Measurements from ENCODE around the gene PTOV1. TPM values are rescaled to one million over a fixed set of nuclear protein-coding genes. Genes with fewer than 3 reads are reported as not detected.
A peak's percentile ranks its signal among the peaks of the same experiment; 100 is the strongest.

Gene PTOV1
- total RNA-seq, 2 experiments from 2014 or later = 99.7 to 102 TPM

DNA sequence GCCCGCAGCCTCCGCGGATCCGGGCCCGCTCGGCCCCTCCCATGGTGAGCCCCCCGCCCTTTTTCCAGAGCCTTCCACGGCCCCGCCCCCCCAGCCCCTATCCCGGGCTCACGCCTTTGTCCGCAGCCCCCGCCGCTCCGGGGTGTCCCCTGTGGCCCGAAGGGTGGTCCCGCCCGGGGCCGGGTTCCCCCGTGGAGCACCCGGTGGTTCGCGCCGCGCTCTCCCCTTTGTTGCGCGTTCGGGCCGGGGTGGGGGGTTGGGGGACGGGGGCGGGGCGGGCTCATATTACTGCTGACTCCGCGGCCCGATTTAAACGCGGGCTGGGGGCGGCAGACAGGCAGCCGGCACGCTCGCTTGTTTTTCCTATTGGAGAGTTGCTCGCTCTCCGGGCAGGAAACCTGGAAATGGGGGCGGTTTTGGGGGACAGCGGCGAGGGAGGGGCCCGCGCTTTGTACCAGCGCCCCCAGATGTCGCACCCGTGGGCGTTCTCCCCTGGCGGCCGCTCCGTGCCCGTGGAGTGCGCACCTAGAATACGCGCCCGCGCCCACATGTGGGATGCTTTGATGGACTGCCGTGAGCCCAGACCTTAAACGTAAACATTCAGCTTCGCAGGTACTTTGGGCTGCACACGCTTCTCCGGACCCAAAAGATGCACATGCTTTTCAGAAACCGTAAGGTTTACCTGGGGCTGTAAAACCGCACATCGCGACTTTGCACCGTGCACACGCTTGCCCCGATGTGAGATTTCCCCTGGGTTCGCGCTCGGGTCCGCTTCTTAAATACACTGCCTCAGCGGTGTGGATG lies 699 bp downstream of the PTOV1 start:
- Mint-ChIP-seq H3K27me3 (peaks cover 2% of the 10 kb centered on the region), H3K36me3 (peaks cover 4% of the 10 kb centered on the region), H3K4me3 (peak overlapping the region; percentile 68), H3K27ac (peak overlapping the region; percentile 39), H3K9me3 (peaks cover 1% of the 10 kb centered on the region), H3K4me1 (peaks cover 34% of the 10 kb centered on the region)
- ATAC-seq (ENCODE audit: low read depth) = no peak
- POLR2A ChIA-PET = interaction anchor here (0.5 to 4.3 kb wide), 9 partner anchors 12 to 132 kb away, joined by 3 to 23 read pairs (median 7); partner anchors contain the start of genes AKT1S1, FUZ, MED25 and PNKP
- DNase-seq = peak; percentile 61

DNA sequence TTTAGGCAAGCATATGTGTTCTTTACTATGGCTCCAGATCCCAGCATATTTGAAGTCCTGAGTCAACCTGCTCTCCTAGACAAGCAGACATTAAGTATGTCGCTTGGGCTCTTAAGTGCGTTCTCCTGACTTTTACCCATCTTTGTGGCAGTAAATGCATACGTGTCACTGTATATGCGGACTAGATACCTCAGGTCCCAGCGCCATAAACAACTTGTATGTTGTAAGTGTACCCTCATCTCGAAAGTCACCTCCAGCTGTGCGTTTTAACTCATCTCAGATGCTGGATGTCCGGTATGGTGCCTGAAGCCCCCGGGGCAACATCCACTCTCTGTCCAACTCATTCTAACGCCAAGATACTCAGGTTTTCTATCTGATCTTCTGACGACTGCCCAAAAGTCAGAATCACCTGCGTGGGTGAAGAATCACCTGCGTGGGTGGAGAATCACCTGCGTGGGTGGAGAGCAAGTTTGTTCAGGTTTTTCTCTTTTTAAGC lies 1.7 kb downstream of the PTOV1 start:
- Mint-ChIP-seq H3K36me3 (peaks cover 4% of the 10 kb centered on the region), H3K27ac (no peak overlapping the region), H3K4me3 (peak overlapping the region; percentile 68), H3K9me3 (peaks cover 1% of the 10 kb centered on the region), H3K4me1 (peaks cover 32% of the 10 kb centered on the region), H3K27me3 (peaks cover 2% of the 10 kb centered on the region)
- no peak for DNase-seq
- no peak for ATAC-seq (ENCODE audit: low read depth)
- POLR2A ChIA-PET = interaction anchor here (0.7 to 1.1 kb wide), 2 partner anchors 17 to 35 kb away, joined by 3 to 8 read pairs; no protein-coding TSS in a partner anchor

DNA sequence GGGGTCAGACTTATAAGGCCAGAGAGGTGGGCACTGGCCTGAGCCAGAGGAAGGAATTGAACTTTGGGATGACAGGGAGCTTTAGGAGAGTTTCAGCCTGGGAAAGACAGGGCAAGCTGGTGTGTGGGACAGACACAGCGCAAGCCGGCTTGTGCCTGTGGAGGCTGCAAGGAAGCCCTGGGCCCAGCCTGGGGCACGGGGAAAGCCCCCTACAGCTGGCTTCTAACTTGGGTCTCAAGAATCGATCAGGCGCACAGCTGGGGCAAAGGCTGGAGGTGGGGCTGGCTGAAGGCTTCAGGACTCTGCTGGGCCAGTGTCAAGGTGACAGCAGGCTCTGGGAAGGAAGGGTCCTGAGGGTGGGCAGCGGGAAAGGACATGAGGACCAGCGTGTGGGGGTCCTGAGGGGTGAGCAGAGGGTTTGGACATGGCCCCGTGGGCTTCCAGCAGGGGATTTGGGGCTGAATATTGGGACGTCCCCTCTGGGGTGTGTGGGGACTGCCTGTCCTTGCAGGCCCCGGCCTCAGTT lies 3.0 kb downstream of the PTOV1 start:
- H3K36me3 Mint-ChIP-seq = peaks cover 5% of the 10 kb centered on the region
- H3K9me3 Mint-ChIP-seq = peaks cover 1% of the 10 kb centered on the region
- peak overlapping the region; percentile 21 for H3K4me3 Mint-ChIP-seq
- DNase-seq (peak; percentile 25), ATAC-seq (ENCODE audit: low read depth) (no peak)
- peaks cover 22% of the 10 kb centered on the region for H3K4me1 Mint-ChIP-seq
- no peaks in the 10 kb centered on the region for H3K27me3 Mint-ChIP-seq
- H3K27ac Mint-ChIP-seq = no peak overlapping the region
- POLR2A ChIA-PET = interaction anchor here (1.1 kb wide), 1 partner anchor 15 kb away, joined by 8 read pairs; no protein-coding TSS in a partner anchor

DNA sequence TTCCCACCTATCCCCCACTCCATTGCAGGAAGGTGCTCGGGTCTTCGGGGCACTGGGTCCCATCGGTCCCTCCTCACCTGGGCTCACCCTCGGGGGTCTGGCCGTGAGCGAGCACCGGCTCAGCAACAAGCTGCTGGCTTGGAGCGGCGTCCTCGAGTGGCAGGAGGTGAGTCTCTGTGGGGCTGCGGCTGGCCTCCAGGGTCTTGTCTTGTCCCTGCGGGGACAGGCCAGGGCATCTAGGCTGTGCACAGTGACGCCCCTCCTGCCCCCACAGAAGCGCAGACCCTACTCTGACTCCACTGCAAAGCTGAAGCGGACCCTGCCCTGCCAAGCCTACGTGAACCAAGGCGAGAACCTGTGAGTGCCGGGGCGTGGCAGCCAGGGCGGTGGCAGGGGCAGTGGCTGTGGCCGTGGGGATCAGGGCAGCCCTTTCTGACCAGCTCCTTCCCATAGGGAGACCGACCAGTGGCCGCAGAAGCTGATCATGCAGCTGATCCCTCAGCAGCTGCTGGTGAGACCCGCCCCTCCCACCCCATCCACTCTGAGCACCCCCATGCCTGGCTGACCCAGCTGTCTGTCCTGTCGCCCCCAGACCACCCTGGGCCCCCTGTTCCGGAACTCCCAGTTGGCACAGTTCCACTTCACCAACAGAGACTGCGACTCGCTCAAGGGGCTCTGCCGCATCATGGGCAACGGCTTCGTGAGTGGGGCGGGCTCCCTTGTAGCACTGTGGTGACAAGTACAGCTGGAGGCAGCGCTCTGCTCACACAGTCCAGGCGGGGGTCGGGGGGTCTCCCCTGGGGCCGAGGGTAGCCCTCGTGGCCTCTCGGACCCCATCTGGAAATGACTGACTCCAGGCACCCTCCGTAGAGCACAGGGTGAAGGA lies 3.7 kb downstream of the PTOV1 start:
- Mint-ChIP-seq H3K4me1 (peaks cover 18% of the 10 kb centered on the region), H3K4me3 (no peak overlapping the region), H3K27ac (no peak overlapping the region), H3K27me3 (no peaks in the 10 kb centered on the region), H3K36me3 (peaks cover 4% of the 10 kb centered on the region), H3K9me3 (no peaks in the 10 kb centered on the region)
- DNase-seq (no peak), ATAC-seq (ENCODE audit: low read depth) (no peak)
- POLR2A ChIA-PET = no interaction called here

DNA sequence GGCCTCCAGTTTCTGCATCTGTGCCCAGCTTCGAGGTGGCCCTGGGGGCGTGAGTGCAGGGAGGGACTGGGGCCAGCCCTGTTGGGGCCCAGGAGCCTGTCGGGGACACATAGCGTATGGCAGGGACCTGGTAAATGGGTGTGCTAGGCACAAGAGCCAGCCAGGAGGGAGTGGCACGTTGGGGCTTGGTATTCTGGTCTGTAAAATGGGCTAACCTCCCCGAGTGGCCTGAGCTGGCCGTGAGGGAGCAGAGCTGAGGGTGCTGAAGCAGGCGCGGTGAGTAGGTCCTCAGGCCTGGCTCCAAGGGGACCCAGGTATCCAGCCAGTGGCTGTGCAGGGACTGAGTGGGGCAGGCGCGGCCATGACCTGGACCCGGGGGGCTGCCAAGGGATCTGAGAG lies 4.3 kb downstream of the PTOV1 start:
- no peak for ATAC-seq (ENCODE audit: low read depth)
- Mint-ChIP-seq H3K4me1 (peaks cover 12% of the 10 kb centered on the region), H3K9me3 (no peaks in the 10 kb centered on the region), H3K36me3 (peaks cover 1% of the 10 kb centered on the region), H3K27ac (no peak overlapping the region), H3K4me3 (no peak overlapping the region), H3K27me3 (no peaks in the 10 kb centered on the region)
- POLR2A ChIA-PET = interaction anchor here (0.5 to 0.9 kb wide), 2 partner anchors 11 to 88 kb away, joined by 3 read pairs; no protein-coding TSS in a partner anchor
- peak; percentile 32 for DNase-seq

DNA sequence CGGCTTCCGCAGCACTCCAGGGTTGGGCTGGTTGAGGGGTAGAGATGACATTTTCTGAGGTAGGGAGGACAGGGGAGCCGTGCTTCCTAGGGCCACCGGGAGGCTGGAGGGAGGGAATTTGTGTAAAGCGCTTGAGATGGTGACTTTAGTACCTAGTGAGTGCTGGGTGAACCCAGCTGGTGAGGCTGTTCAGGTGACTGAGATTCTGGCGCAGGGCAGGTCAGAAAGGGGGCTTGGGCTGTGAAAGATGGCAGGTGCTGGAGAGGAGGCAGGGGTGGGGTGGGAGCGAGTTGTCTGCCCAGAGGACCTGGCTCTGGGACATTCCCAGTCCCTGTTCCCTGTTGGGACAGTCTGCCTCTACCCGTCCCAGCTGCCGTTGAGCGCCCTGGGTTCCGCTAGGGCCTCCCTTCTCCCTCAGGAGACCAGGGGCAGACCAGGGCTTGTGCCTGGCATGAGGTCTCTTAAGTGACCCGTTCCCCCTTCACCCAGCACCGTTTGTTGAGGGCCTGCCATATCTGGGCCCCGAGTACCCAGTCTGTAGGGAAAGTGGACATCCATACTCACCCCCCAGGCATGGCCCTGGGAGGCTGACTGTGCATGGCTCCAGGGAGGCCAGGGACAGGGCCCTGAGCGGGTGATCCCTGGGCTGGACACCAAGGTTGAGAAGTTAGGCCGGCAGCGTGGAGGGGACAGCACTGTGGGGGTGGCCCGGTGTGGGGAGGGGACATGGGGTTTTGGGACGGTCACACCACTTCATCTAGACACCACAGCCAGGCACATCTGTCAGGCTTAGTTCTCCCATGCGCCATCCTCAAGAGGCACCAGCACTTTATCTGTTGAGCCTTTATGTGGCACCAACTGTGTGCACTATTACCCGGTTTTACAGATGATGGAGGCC lies 5.0 kb downstream of the PTOV1 start:
- no peaks in the 10 kb centered on the region for H3K27me3 Mint-ChIP-seq
- peak; percentile 32 for DNase-seq
- no peak overlapping the region for H3K27ac Mint-ChIP-seq
- H3K36me3 Mint-ChIP-seq = peaks cover 1% of the 10 kb centered on the region
- H3K4me1 Mint-ChIP-seq = peaks cover 12% of the 10 kb centered on the region
- H3K9me3 Mint-ChIP-seq = no peaks in the 10 kb centered on the region
- POLR2A ChIA-PET = interaction anchor here (0.5 to 0.9 kb wide), 2 partner anchors 11 to 88 kb away, joined by 3 read pairs; no protein-coding TSS in a partner anchor
- H3K4me3 Mint-ChIP-seq = no peak overlapping the region
- no peak for ATAC-seq (ENCODE audit: low read depth)

DNA sequence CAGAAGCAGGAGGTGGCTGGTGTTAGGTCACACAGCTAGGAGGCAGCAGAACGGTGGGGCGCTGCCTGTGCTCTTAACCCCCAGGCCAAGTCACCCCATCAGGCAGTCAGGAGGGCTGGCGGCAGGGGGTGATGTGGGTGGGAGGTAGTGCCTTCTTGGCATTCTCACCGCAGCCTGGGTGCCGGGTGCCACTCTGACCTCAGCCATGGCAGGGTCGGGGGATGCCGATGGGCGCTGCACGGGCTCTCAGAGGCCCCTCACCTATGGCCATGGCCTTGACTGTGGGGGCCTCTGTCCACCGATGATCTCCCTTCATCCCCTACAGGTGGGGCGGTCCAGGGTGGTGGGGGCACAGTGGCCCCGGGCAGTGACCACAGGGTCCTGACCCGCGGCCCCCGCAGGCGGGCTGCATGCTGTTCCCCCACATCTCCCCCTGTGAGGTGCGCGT lies 5.6 kb downstream of the PTOV1 start:
- DNase-seq (no peak), ATAC-seq (ENCODE audit: low read depth) (no peak)
- POLR2A ChIA-PET = no interaction called here
- Mint-ChIP-seq H3K4me1 (peaks cover 12% of the 10 kb centered on the region), H3K27ac (no peak overlapping the region), H3K36me3 (peaks cover 3% of the 10 kb centered on the region), H3K4me3 (no peak overlapping the region), H3K27me3 (no peaks in the 10 kb centered on the region), H3K9me3 (no peaks in the 10 kb centered on the region)

DNA sequence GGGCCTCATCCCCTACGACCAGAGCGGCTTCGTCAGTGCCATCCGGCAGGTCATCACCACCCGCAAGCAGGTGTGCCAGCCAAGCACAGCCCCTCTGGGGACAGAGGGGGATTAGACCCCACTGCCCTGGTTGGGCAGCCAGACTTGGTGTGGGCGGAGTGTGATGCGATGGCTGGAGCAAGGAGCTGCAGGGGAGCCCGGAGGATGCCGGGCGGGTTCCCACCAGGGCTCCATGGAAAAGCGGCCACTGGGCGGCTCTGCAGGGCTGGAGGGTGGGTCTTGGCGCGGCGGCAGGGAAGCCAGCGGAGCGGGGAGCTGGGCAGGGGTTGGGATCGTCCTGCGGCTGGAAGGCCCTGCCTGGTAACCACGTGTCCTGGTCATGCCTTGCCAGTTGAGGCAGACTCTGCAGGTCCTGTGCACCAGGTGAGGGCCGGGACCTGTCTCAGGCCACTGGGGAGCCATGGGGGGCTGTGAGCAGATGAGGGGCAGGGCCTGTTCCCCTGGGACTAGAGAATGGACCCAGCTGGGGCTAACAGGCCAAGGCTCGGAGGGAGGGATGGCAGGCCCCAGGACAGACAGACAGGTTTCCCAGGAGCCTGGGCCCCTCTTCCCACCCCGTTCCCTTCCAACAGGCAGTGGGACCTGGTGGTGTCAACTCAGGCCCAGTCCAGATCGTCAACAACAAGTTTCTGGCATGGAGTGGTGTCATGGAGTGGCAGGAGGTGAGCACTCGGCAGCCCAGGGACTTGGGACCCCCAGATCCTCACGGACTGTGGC lies 6.3 kb downstream of the PTOV1 start:
- no peaks in the 10 kb centered on the region for H3K27me3 Mint-ChIP-seq
- H3K4me3 Mint-ChIP-seq = no peak overlapping the region
- DNase-seq (no peak), ATAC-seq (ENCODE audit: low read depth) (no peak)
- POLR2A ChIA-PET = interaction anchor here (1.7 kb wide), 1 partner anchor 8 kb away, joined by 3 read pairs; no protein-coding TSS in a partner anchor
- H3K9me3 Mint-ChIP-seq = no peaks in the 10 kb centered on the region
- peaks cover 3% of the 10 kb centered on the region for H3K36me3 Mint-ChIP-seq
- H3K27ac Mint-ChIP-seq = no peak overlapping the region
- H3K4me1 Mint-ChIP-seq = peaks cover 9% of the 10 kb centered on the region

DNA sequence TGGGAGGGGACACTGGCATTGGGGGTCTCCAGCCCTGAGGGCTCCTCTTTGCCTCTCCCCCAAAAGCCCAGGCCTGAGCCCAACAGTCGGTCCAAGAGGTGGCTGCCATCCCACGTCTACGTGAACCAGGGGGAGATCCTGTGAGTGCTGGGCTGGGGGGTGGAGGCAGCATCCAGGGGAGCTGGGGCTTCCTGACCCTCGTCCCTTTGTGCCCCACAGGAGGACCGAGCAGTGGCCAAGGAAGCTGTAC lies 6.8 kb downstream of the PTOV1 start:
- H3K9me3 Mint-ChIP-seq = no peaks in the 10 kb centered on the region
- H3K27me3 Mint-ChIP-seq = no peaks in the 10 kb centered on the region
- H3K4me3 Mint-ChIP-seq = no peak overlapping the region
- DNase-seq (no peak), ATAC-seq (ENCODE audit: low read depth) (no peak)
- POLR2A ChIA-PET = interaction anchor here (1.7 kb wide), 1 partner anchor 9 kb away, joined by 3 read pairs; no protein-coding TSS in a partner anchor
- H3K36me3 Mint-ChIP-seq = peaks cover 3% of the 10 kb centered on the region
- H3K27ac Mint-ChIP-seq = no peak overlapping the region
- H3K4me1 Mint-ChIP-seq = peaks cover 4% of the 10 kb centered on the region

DNA sequence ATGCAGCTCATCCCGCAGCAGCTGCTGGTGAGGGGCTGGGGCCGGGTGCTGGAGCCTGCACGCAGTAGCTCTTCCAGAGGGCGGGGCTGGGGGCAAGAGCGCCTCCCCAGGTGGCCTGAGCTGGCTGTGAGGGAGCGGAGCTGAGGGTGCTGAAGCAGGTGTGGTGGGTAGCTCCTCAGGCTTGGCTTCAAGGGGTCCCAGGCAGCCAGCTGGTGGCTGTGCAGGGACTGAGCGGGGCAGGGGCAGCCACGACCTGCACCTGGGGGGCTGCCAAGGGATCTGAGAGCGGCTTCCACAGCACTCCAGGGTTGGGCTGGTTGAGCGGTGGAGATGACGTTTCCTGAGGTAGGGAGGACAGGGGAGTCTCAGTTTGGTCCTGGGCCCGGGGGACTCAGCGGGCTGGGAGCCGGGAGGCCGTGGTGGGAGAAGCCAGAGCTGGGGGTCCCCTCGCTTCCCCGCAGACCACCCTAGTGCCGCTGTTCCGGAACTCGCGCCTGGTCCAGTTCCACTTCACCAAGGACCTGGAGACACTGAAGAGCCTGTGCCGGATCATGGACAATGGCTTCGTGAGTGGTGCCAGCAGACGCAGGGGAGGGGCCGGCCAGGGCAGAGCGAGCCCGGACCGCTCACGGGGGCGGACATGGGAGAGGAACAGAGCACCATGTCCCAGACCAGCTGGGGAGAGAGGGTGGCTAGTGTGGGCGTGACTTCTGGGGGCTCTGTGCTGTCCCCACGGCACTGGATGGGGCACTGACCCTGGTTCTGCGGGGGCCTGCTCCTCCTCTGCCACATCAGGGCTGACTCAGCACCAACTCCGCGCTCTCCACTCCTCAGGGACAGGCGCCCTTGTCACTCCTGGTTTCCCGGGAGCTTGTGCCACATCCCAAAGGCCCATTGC lies 7.4 kb downstream of the PTOV1 start:
- DNase-seq (no peak), ATAC-seq (ENCODE audit: low read depth) (no peak)
- no peak overlapping the region for H3K4me3 Mint-ChIP-seq
- POLR2A ChIA-PET = interaction anchor here (0.6 to 1.7 kb wide), 2 partner anchors 9 to 617 kb away, joined by 3 read pairs; no protein-coding TSS in a partner anchor
- no peaks in the 10 kb centered on the region for H3K27me3 Mint-ChIP-seq
- peaks cover 5% of the 10 kb centered on the region for H3K36me3 Mint-ChIP-seq
- no peaks in the 10 kb centered on the region for H3K9me3 Mint-ChIP-seq
- H3K4me1 Mint-ChIP-seq = peaks cover 5% of the 10 kb centered on the region
- no peak overlapping the region for H3K27ac Mint-ChIP-seq

DNA sequence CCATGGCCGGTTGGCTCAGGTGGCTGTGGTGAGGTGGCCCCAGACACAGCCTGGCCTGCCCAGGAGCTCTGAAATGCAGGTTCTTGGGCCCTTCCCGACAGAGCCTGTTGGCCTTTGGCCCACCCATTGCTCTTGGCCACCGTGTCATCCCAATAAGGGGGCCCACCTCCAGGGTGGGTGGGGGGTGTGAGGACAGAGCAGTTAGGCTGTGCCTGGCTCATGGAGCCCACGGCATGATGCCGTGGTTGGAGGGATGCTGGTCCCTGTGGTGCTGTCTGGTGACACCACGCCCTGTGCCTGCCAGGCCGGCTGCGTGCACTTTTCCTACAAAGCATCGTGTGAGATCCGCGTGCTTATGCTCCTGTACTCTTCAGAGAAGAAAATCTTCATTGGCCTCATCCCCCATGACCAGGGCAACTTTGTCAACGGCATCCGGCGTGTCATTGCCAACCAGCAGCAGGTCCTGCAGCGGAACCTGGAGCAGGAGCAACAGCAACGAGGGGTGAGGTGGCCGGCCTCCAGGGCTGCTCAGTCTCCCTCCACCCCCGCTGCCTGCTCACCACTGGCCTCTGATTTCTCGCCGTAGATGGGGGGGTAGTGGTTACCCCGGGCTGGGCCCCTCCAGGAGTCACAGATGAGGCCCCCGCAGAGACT lies 8.8 kb downstream of the PTOV1 start:
- no peaks in the 10 kb centered on the region for H3K9me3 Mint-ChIP-seq
- no peak overlapping the region for H3K27ac Mint-ChIP-seq
- H3K36me3 Mint-ChIP-seq = peaks cover 10% of the 10 kb centered on the region
- H3K4me3 Mint-ChIP-seq = no peak overlapping the region
- POLR2A ChIA-PET = interaction anchor here (1.1 kb wide), 1 partner anchor 40 kb away, joined by 3 read pairs; no protein-coding TSS in a partner anchor
- no peak for ATAC-seq (ENCODE audit: low read depth)
- DNase-seq = no peak
- peaks cover 5% of the 10 kb centered on the region for H3K4me1 Mint-ChIP-seq
- H3K27me3 Mint-ChIP-seq = no peaks in the 10 kb centered on the region
